Natural killer cell (primary cell): Measurements from ENCODE around the gene THSD4. TPM values are rescaled to one million over a fixed set of nuclear protein-coding genes. Genes with fewer than 3 reads are reported as not detected.

Source experiments
- ATAC-seq, 3 donors: fragments of 150-1000 bp in 2 of 3; fragments of 200-7000 bp in 1 of 3; cut with Tn5 transposase; 1 replicate in 1 of 3; 2 replicates in 2 of 3; pipeline ENCODE4 v1.10.0; 2021; ENCODE audit warnings: mild to moderate bottlenecking in 2 of 3, moderate library complexity in 2 of 3
- DNase-seq, 2 donors: peaks; one replicate each; pipeline versions ENCODE4 v3.0.0 to v3.0.0-alpha.2; 2013 to 2021; ENCODE audit warnings: mixed read lengths in 1 of 2
- H3K27ac ChIP-seq: one replicate; pipeline ENCODE4 v1.5.1; 2013; ENCODE audit warnings: mild to moderate bottlenecking, low read length
- H3K27me3 ChIP-seq: one replicate; pipeline ENCODE4 v1.6.1; 2013; ENCODE audit warnings: low read length; ENCODE audit not compliant: control insufficient read depth, insufficient read depth
- H3K36me3 ChIP-seq: one replicate; pipeline ENCODE4 v1.6.1; 2013; ENCODE audit warnings: low read length; ENCODE audit not compliant: control insufficient read depth, insufficient read depth
- H3K4me1 ChIP-seq: one replicate; pipeline ENCODE4 v1.6.1; 2013; ENCODE audit warnings: low read length; ENCODE audit not compliant: control insufficient read depth, insufficient read depth
- H3K4me3 ChIP-seq: one replicate; pipeline ENCODE4 v1.5.1; 2013; ENCODE audit warnings: low read length
- H3K9me3 ChIP-seq: one replicate; pipeline ENCODE4 v1.6.1; 2013; ENCODE audit warnings: low read length; ENCODE audit not compliant: control insufficient read depth, insufficient read depth
- H3K27ac Mint-ChIP-seq, 2 donors: one replicate each; pipeline ENCODE4 v1.8.0; 2022; ENCODE audit warnings: mild to moderate bottlenecking in 2 of 2, mixed read lengths in 2 of 2, moderate library complexity in 1 of 2
- H3K27me3 Mint-ChIP-seq, 2 donors: one replicate each; pipeline ENCODE4 v1.8.0; 2022; ENCODE audit warnings: low read depth in 2 of 2, mixed read lengths in 2 of 2
- H3K36me3 Mint-ChIP-seq: one replicate; pipeline ENCODE4 v1.8.0; 2022; ENCODE audit warnings: mixed read lengths
- H3K4me1 Mint-ChIP-seq, 2 donors: one replicate each; pipeline ENCODE4 v1.8.0; 2022; ENCODE audit warnings: mixed read lengths in 2 of 2
- H3K4me3 Mint-ChIP-seq: one replicate; pipeline ENCODE4 v1.8.0; 2022; ENCODE audit warnings: mild to moderate bottlenecking, moderate library complexity, mixed read lengths
- H3K9me3 Mint-ChIP-seq, 2 donors: one replicate each; pipeline ENCODE4 v1.8.0; 2022; ENCODE audit warnings: mixed read lengths in 2 of 2
- CTCF ChIP-seq: fragments of 200-600 bp; IDR thresholded peaks from one replicate; pipeline ENCODE4 v1.8.0; 2022; ENCODE audit warnings: antibody characterized with exemption
- WGBS: methylation state at CpG from one replicate; pipeline ENCODE4 v1.1.7; 2013; ENCODE audit warnings: missing lambda C conversion rate; ENCODE audit not compliant: insufficient coverage; 5-methylcytosine and 5-hydroxymethylcytosine counted together
- intact Hi-C: fragments of 100-400 bp; cut with micrococcal nuclease; formaldehyde crosslinking; loops from one replicate; pipeline ENCODE4 v1.14.2; 2022
- total RNA-seq, 4 donors: library from RNA; stranded (reverse); fragments of 120-200 nt in 1 of 4; gene quantifications; one replicate each; pipeline versions ENCODE4 v1.2.3 to v1.2.4, GENCODE V29; 2013 to 2022

The THSD4 gene
- total RNA-seq, 3 donors from 2014 or later (not counting 1 experiment from before 2014, with no cell fraction given), result not detected

DNA sequence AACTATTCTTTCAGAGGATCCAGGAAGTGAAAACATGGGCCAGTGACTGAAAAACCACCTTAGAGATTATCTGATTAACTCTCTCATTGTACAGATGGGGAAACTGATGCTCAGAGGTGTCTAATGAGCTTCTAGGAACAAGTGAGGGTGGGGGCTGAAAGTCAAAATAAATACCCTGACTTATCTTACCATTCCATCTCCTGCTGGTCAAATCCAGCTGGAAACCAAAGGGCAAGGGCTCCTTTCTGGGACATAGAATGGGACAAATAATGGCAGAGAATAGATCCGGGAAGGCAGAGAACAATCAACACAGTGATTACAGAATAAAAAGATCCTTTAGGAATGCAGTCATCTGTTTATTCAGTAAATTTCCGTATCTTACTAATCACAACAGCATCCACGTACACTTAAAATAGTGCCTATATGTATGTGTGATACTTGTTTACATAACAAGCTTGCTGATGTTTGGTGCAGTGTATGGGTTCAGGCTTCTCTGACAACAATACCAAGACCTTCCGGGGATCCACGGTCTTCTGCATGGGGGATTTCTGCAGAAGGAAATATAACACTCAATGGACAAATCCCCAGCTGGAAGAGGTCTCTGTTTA, 173.2 kb downstream of the THSD4 start:
- H3K36me3 ChIP-seq, result no peaks in the 10 kb centered on the region
- no peak for TF ChIP-seq CTCF
- WGBS, result 89% methylated on average over 1 of the region's 5 CpGs
- Mint-ChIP-seq H3K27me3 (peaks cover 2 to 43% of the 10 kb centered on the region in 2 donors), H3K4me1 (peaks cover 20 to 24% of the 10 kb centered on the region in 2 donors), H3K36me3 (no peaks in the 10 kb centered on the region), H3K27ac (no peak overlapping the region), H3K4me3 (no peak overlapping the region), H3K9me3 (no peaks in the 10 kb centered on the region)
- H3K4me3 ChIP-seq, result no peak overlapping the region
- no peaks in the 10 kb centered on the region for H3K9me3 ChIP-seq
- ATAC-seq (no peak), DNase-seq (no peak)
- H3K27me3 ChIP-seq, result peaks cover 3% of the 10 kb centered on the region
- H3K4me1 ChIP-seq, result no peaks in the 10 kb centered on the region
- no peak overlapping the region for H3K27ac ChIP-seq
- intact Hi-C loops, result no loop called here

- no peaks in the 10 kb centered on the region for H3K9me3 ChIP-seq
- ATAC-seq (no peak), DNase-seq (no peak)
- no peak overlapping the region for H3K27ac ChIP-seq
- intact Hi-C loops, result no loop called here
- 88% methylated on average over 3 of the region's 3 CpGs for WGBS
- no peak overlapping the region for H3K4me3 Mint-ChIP-seq
- no peaks in the 10 kb centered on the region for H3K9me3 Mint-ChIP-seq
- H3K4me1 ChIP-seq, result no peaks in the 10 kb centered on the region
- peaks cover 20 to 28% of the 10 kb centered on the region in 2 donors for H3K4me1 Mint-ChIP-seq
- H3K4me3 ChIP-seq, result no peak overlapping the region
- H3K27me3 Mint-ChIP-seq, result peaks cover 2 to 27% of the 10 kb centered on the region in 2 donors
- no peak overlapping the region for H3K27ac Mint-ChIP-seq
- no peaks in the 10 kb centered on the region for H3K36me3 Mint-ChIP-seq
- H3K36me3 ChIP-seq, result no peaks in the 10 kb centered on the region
- peaks cover 3% of the 10 kb centered on the region for H3K27me3 ChIP-seq
- no peak for TF ChIP-seq CTCF
Measured at GRCh38 chr15:71290002-71290401, 174.7 kb downstream of the THSD4 start.

DNA sequence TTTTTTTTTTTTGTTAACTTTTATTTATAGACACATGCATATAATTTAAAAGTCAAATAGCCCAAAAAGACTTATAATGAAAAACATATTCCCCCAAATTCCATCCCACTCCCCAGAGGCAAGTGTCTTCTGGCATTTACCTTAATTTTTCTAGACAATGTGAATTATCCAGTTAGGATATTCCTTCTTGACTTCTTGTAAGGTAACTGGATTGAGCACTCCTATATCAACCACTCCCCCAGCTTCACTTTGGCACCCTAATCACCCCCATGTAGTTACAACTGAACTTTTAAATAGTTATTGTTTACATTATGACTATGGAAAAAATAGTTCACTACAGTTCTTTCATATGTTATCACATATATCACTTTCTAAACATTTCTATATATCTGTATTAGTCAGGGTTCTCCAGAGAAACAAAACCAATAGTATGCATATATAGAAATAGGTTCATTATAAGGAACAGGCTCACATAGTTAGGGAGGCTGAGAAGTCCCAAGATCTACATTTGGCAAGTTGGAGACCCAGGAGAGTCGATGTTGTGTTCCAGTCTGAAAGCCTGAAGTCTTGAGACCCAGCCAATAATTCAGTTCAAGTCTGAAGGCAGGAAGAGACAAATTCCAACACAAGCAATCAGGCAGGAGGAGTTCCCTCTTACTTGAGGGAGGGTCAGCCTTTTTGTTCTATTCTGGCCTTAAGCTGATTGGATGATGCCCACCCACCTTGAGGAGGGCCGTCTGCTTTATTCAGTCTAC, 175.8 kb downstream of the THSD4 start:
- H3K4me1 ChIP-seq, result no peaks in the 10 kb centered on the region
- Mint-ChIP-seq H3K4me1 (peaks cover 20 to 28% of the 10 kb centered on the region in 2 donors), H3K36me3 (no peaks in the 10 kb centered on the region), H3K9me3 (no peaks in the 10 kb centered on the region), H3K27me3 (peaks cover 2 to 22% of the 10 kb centered on the region in 2 donors), H3K27ac (no peak overlapping the region), H3K4me3 (no peak overlapping the region)
- DNase-seq, result no peak
- H3K27ac ChIP-seq, result no peak overlapping the region
- H3K27me3 ChIP-seq, result peaks cover 7% of the 10 kb centered on the region
- no peaks in the 10 kb centered on the region for H3K36me3 ChIP-seq
- no peaks in the 10 kb centered on the region for H3K9me3 ChIP-seq
- no peak for ATAC-seq
- TF ChIP-seq CTCF, result no peak
- 82% methylated on average over 2 of the region's 2 CpGs for WGBS
- intact Hi-C loops, result no loop called here
- H3K4me3 ChIP-seq, result no peak overlapping the region
